SK-N-SH (cell line): ENCODE measurements around the gene HDAC4.

Source experiments
- CTCF ChIP-seq: fragments of 200-600 bp; sonication (generic); IDR thresholded peaks from 2 replicates; pipeline ENCODE4 v1.6.1; 2017; ENCODE audit warnings: antibody characterized with exemption, mild to moderate bottlenecking, moderate library complexity
- EP300 ChIP-seq, 2 experiments: IDR thresholded peaks; 2 replicates each; pipeline versions ENCODE4 v1.4.0 to v1.6.1; 2012; ENCODE audit warnings: borderline replicate concordance in 1 of 2, low read depth in 1 of 2, low read length in 1 of 2
- EZH2phosphoT487 ChIP-seq: fragments of 200-600 bp; sonication (generic); IDR thresholded peaks from 2 replicates; pipeline ENCODE4 v1.6.1; 2017; ENCODE audit warnings: low read depth, mixed run types, mild to moderate bottlenecking, antibody characterized with exemption, moderate library complexity, borderline replicate concordance
- IRF3 ChIP-seq: fragments of 150-350 bp; IDR thresholded peaks from 2 replicates; pipeline ENCODE4 v1.6.1; 2016; ENCODE audit warnings: mild to moderate bottlenecking, low read depth, low read length
- JUND ChIP-seq: IDR thresholded peaks from 2 replicates; pipeline ENCODE4 v1.4.0; 2012
- MAX ChIP-seq: IDR thresholded peaks from 2 replicates; pipeline ENCODE4 v1.4.0; 2012; ENCODE audit warnings: low read depth
- MEF2A ChIP-seq: IDR thresholded peaks from 2 replicates; pipeline ENCODE4 v1.4.0; 2012; ENCODE audit warnings: low read depth, borderline replicate concordance
- POLR2AphosphoS5 ChIP-seq: IDR thresholded peaks from 2 replicates; pipeline ENCODE4 v1.6.1; 2012; ENCODE audit warnings: low read depth, low read length
- RAD21 ChIP-seq: IDR thresholded peaks from 2 replicates; pipeline ENCODE4 v1.6.1; 2012; ENCODE audit warnings: mild to moderate bottlenecking, low read length
- SIN3A ChIP-seq: IDR thresholded peaks from 2 replicates; pipeline ENCODE4 v1.6.1; 2012; ENCODE audit warnings: low read depth, mild to moderate bottlenecking, low read length, moderate library complexity, borderline replicate concordance
- SMC3 ChIP-seq: IDR thresholded peaks from 2 replicates; pipeline ENCODE4 v1.6.1; 2012; ENCODE audit warnings: low read depth, low read length, improper control_type of control experiment
- TEAD4 ChIP-seq: IDR thresholded peaks from 2 replicates; pipeline ENCODE4 v1.4.0; 2012; ENCODE audit warnings: mild to moderate bottlenecking, borderline replicate concordance; ENCODE audit not compliant: insufficient read depth
- USF2 ChIP-seq: fragments of 150-350 bp; IDR thresholded peaks from 2 replicates; pipeline ENCODE4 v1.6.1; 2017; ENCODE audit warnings: antibody characterized with exemption, low read length, low read depth, borderline replicate concordance

GRCh38 chr2:239247401-239248245 is 153.2 kb downstream of the HDAC4 start:
- TF ChIP-seq USF2 = no peak
- TF ChIP-seq JUND = no peak
- no peak for TF ChIP-seq CTCF
- TF ChIP-seq RAD21 = no peak
- no peak for TF ChIP-seq EP300 (IDR thresholded peaks at IDR 0.05; ENCODE audit: borderline replicate concordance in 1 of 2, low read depth in 1 of 2, low read length in 1 of 2)
- no peak for TF ChIP-seq EZH2phosphoT487
- TF ChIP-seq SMC3 = no peak
- no peak for TF ChIP-seq MEF2A
- TF ChIP-seq SIN3A = no peak
- no peak for TF ChIP-seq MAX
- no peak for TF ChIP-seq IRF3
- no peak for TF ChIP-seq POLR2AphosphoS5
- TF ChIP-seq TEAD4 = no peak
